ENCODE data around the gene MAP4K2. TPM values are rescaled to one million over a fixed set of nuclear protein-coding genes. Genes with fewer than 3 reads are reported as not detected.

The MAP4K2 gene
- total RNA-seq, 1 donor: 10.8 TPM

DNA sequence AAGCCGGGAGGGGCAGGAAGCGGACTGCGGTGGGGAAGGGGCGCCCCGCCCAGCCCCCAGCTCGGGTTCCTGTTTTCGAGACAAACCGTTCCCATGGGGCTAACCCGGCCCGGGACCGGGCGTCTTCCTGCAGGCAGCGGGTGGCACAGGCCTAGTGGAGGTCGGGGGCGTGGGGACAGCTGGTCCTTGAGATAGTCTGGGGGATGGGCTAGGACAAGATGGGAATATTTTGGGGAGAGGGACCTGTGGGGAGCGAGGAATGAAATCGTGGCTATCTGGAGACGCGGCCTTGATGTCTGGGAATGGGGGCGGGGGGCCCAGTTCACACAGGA lies 57.9 kb downstream of the MAP4K2 start:
- peak overlapping the region; percentile 67 for H3K4me3 ChIP-seq (ENCODE audit: low read depth, low read length)
- TF ChIP-seq, protein P1, sequence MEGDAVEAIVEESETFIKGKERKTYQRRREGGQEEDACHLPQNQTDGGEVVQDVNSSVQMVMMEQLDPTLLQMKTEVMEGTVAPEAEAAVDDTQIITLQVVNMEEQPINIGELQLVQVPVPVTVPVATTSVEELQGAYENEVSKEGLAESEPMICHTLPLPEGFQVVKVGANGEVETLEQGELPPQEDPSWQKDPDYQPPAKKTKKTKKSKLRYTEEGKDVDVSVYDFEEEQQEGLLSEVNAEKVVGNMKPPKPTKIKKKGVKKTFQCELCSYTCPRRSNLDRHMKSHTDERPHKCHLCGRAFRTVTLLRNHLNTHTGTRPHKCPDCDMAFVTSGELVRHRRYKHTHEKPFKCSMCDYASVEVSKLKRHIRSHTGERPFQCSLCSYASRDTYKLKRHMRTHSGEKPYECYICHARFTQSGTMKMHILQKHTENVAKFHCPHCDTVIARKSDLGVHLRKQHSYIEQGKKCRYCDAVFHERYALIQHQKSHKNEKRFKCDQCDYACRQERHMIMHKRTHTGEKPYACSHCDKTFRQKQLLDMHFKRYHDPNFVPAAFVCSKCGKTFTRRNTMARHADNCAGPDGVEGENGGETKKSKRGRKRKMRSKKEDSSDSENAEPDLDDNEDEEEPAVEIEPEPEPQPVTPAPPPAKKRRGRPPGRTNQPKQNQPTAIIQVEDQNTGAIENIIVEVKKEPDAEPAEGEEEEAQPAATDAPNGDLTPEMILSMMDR (IDR thresholded peaks at IDR 0.05; ENCODE audit: insufficient read depth, low read depth, low read length): no peak
- peak; percentile 21 for DNase-seq (ENCODE audit: low read depth)

DNA sequence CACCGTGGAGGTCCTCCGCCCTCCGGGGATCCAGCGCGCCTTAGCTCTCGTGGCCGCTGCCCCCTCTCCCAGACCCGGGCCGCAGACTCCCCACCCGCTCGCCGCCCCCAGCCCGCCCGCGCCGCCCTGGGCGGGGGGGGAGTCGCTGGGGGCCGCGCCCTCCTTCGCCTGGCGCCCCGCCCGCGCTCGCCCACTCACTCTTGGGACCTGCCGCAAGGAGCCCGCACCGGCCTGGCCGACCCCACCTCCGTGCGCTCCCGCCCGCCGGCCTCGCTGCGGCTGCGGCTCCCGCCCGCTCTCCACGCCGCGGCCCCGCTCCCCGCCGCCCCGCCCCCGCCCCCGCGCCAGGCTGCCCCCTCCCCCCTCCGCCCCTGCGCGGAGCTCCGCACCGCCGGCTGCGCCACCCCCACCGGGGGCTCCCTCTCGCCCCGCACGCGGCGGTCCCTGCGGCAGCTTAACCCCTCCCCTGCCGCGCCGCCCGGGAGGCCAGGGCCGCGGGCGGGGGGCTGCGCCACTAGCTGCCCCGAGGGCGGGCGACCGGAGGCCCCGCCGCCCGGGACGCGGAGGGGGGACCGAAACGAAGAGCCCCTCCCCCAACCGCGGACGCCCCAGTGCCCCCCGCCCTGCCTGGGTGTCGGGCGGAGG lies 58.3 kb downstream of the MAP4K2 start:
- peak overlapping the region; percentile 67 for H3K4me3 ChIP-seq (ENCODE audit: low read depth, low read length)
- no peak for DNase-seq (ENCODE audit: low read depth)
- TF ChIP-seq, protein P1 (IDR thresholded peaks at IDR 0.05; ENCODE audit: insufficient read depth, low read depth, low read length): no peak

DNA sequence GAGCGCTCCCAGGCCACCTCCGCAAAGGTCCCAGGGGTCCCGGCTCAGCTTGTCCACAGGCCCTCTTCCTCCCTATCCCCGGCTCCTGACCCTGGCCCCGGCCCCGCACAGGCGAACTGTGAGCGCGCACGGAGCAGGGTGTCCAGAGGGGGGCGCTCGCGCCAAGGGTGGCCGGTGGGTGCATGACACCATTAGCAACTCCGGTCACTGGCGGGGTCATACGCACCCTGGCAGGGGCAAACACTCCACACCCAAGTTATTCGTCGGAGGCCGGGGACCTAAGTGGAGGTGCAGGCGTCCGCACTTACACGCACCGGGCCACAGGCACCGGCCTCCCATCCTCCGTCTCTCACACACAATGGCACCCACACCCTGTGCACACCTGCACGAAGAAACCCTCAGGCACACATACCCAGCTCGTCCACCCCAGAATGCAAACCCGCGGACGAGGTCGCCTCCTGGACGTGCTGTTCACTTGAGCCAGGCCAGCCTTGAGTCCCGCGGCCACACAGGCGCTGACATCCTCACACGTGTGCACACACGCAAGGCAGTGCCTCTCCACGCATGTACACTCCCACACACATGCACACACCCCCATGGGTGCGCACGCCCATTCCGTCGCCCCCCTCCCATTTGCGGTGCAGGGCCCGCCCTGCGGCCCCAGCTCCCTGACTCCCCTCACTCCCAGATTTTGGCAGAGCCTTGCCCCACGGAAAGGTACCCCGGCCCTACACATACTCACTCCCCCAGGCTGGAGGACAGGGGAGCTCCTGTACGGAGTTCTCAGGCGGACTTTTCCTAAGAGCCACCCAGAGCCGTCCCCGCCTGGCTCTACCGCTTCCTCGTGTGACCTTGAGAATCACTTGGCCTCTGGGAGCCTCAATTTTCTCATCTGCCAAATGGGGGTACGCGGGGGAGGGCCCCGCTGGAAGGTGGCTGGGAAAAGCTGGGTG lies 59.1 kb downstream of the MAP4K2 start, which contains the start of gene RASGRP2:
TSS of gene RASGRP2 (minus strand) at position 552 of the 953 bp plus-strand sequence. CDS start 1,276 bp downstream, outside the sequence.
- peak within 1 kb of the TSS; percentile 67 for H3K4me3 ChIP-seq (ENCODE audit: low read depth, low read length)

DNA sequence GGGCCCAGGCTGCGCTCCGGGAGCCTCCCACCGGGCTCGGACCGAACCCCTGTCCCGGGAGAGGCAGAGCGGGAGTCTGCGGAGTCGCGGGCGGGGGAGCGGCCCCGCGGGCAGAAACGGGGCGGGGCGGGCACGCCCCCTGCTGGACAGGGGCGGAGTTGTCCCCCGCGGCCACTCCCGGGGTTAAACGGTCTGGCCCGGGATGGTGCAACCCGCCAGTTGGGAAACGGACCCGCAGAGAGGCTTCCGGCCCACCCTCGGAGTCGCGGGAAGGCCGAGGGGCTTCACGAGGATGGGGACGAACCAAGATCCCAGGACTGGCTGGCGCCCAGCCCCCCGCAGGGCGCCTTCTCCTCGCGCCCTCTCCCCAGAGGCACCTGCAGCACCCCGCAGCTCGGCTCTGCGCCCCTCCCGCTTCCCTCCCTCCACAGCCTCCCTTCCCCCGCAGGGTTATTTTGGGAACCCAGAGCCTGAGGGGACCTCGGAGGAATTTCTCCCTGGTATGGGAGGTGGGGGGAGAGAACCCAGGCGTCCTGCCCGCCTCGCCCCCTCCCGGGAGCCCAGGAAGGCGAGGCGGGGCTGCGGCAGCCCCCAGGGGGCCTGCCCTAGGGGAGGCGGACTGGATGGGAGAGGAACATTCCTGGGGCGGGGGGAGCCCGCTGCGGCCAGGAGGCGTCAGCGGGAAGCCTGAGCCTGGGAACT lies 60.0 kb downstream of the MAP4K2 start:
- DNase-seq (ENCODE audit: low read depth): peak; percentile 70
- TF ChIP-seq, protein P1 (IDR thresholded peaks at IDR 0.05; ENCODE audit: insufficient read depth, low read depth, low read length): peak; percentile 85
- peak overlapping the region; percentile 67 for H3K4me3 ChIP-seq (ENCODE audit: low read depth, low read length)

More for the DNA sequence above, 59.1 kb downstream of the MAP4K2 start, which contains the start of gene RASGRP2:
- DNase-seq (ENCODE audit: low read depth): peak; percentile 59
- TF ChIP-seq, protein P1 (IDR thresholded peaks at IDR 0.05; ENCODE audit: insufficient read depth, low read depth, low read length): peak; percentile 61

DNA sequence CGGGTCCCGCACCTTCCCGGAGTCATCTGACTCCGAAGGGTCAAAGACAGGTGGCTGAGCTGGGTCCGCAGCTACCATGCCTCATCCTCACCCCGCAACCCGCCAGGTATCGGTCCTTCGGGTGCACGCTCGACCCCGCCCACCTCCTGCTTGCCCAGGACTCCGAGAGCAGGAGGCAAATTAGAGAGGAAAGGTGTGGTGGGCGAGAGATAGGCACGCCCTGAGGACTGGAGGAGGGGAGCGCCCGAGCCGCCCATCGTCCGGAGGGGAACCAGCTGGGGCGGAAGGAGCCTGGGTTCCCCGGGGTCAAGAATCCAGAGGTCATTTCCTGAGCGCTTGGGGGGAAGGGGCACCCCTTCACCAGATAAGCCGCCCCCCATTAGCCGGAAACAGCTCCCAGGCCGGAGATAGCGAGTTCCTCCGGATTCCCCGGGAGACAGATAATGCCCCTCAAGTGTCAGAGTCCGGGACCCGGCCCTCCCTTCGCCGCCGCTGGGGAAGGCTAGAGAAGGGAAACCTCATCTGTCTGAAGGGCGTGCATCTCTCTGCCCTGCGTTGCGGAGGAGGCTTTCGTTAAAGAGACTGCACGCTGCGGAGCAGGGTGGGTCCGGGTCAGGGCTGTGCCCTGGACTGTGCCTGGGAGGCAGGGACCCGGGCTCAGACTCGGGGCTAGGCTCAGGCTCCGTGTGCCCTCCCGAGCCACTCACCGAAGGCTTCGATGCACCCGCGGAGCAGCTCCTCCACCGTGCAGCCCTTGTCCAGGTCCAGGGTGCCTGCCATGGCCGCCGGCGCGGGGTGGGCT lies 60.7 kb downstream of the MAP4K2 start:
- TF ChIP-seq, protein P1 (IDR thresholded peaks at IDR 0.05; ENCODE audit: insufficient read depth, low read depth, low read length): no peak
- H3K4me3 ChIP-seq (ENCODE audit: low read depth, low read length): peak overlapping the region; percentile 67
- DNase-seq (ENCODE audit: low read depth): peak; percentile 16
